HepG2 (cell line): ENCODE measurements around the gene EFNA3. TPM values are rescaled to one million over a fixed set of nuclear protein-coding genes. Genes with fewer than 3 reads are reported as not detected.
A peak's percentile ranks its signal among the peaks of the same experiment; 100 is the strongest.

ENCODE experiments used
- FLYWCH1 ChIP-seq: sonication (generic); formaldehyde crosslinking; IDR thresholded peaks from 2 replicates; pipeline ENCODE4 v1.8.1; 2023; ENCODE audit warnings: mild to moderate bottlenecking, missing genetic modification reagents
- FOXK1 ChIP-seq: sonication (generic); formaldehyde crosslinking; IDR thresholded peaks from 2 replicates; pipeline ENCODE4 v1.4.0; 2020; ENCODE audit warnings: low read depth, missing genetic modification reagents, borderline replicate concordance
- KMT2B ChIP-seq: IDR thresholded peaks from 2 replicates; pipeline ENCODE4 v1.6.1; 2016; ENCODE audit warnings: missing genetic modification reagents, missing compliant biosample characterization
- MXI1 ChIP-seq: IDR thresholded peaks from 3 replicates; pipeline ENCODE4 v1.6.1; 2012; ENCODE audit warnings: low read depth, low read length, inconsistent platforms, borderline replicate concordance
- NKX3-1 ChIP-seq: sonication (generic); formaldehyde crosslinking; IDR thresholded peaks from 2 replicates; pipeline ENCODE4 v1.5.0; 2020; ENCODE audit warnings: missing genetic modification reagents
- POGZ ChIP-seq: sonication (generic); formaldehyde crosslinking; IDR thresholded peaks from 2 replicates; pipeline ENCODE4 v1.4.0; 2020; ENCODE audit warnings: mild to moderate bottlenecking, missing genetic modification reagents
- ZNF20 ChIP-seq: sonication (generic); formaldehyde crosslinking; IDR thresholded peaks from 2 replicates; pipeline ENCODE4 v1.4.0; 2020; ENCODE audit warnings: mild to moderate bottlenecking, moderate library complexity, missing genetic modification reagents
- polyA plus RNA-seq, 8 experiments: library from polyadenylated mRNA; depleted of rRNA in 3 of 8; stranded (reverse) in 7 of 8; unstranded in 1 of 8; fragments of >200 nt; fragmentation: Illumina TruSeq in 4 of 8; extraction: Trizol in 4 of 8; gene quantifications; 2 replicates each; pipeline versions ENCODE4 v1.2.1 to v1.2.3, GENCODE V29; 2011 to 2016; ENCODE audit warnings: low read depth in 4 of 8, missing spikeins in 1 of 8, mixed read lengths in 1 of 8; ENCODE audit not compliant: insufficient read depth in 1 of 8
- total RNA-seq, 5 experiments: library from RNA; depleted of rRNA; stranded (reverse); fragments of >200 nt; fragmentation: Illumina TruSeq; extraction: Trizol; gene quantifications; 2 replicates each; pipeline ENCODE4 v1.2.3, GENCODE V29; 2016; ENCODE audit warnings: low read depth in 1 of 5
- TF ChIP-seq, protein P1 (sequence below): sonication (generic); formaldehyde crosslinking; IDR thresholded peaks from 2 replicates; pipeline ENCODE4 v1.5.1; 2020; ENCODE audit warnings: mild to moderate bottlenecking, missing genetic modification reagents
- TF ChIP-seq, protein P2 (sequence below): sonication (generic); formaldehyde crosslinking; IDR thresholded peaks from 2 replicates; pipeline ENCODE4 v1.8.1; 2023; ENCODE audit warnings: mild to moderate bottlenecking, inconsistent platforms, moderate library complexity, missing genetic modification reagents, borderline replicate concordance
- TF ChIP-seq, protein P3 (sequence below): IDR thresholded peaks from 2 replicates; pipeline ENCODE4 v1.6.1; 2016; ENCODE audit warnings: low read depth
- TF ChIP-seq, protein P4 (sequence below): sonication (generic); formaldehyde crosslinking; conservative IDR thresholded peaks from 2 replicates; pipeline ENCODE4 v1.4.0; 2020; ENCODE audit warnings: missing genetic modification reagents
- TF ChIP-seq, protein P5 (sequence below): sonication (generic); formaldehyde crosslinking; IDR thresholded peaks from 2 replicates; pipeline ENCODE4 v1.4.0; 2020; ENCODE audit warnings: missing genetic modification reagents, borderline replicate concordance
- TF ChIP-seq, protein P6 (sequence below): sonication (generic); formaldehyde crosslinking; IDR thresholded peaks from 2 replicates; pipeline ENCODE4 v1.9.0; 2021; ENCODE audit warnings: missing genetic modification reagents, mild to moderate bottlenecking, borderline replicate concordance

EFNA3 gene
- total and polyA plus RNA-seq, 2 of the 13 experiments (the other 11 are each of a cell fraction or from before 2014, with no cell fraction given), result 1.0 to 5.7 TPM

DNA sequence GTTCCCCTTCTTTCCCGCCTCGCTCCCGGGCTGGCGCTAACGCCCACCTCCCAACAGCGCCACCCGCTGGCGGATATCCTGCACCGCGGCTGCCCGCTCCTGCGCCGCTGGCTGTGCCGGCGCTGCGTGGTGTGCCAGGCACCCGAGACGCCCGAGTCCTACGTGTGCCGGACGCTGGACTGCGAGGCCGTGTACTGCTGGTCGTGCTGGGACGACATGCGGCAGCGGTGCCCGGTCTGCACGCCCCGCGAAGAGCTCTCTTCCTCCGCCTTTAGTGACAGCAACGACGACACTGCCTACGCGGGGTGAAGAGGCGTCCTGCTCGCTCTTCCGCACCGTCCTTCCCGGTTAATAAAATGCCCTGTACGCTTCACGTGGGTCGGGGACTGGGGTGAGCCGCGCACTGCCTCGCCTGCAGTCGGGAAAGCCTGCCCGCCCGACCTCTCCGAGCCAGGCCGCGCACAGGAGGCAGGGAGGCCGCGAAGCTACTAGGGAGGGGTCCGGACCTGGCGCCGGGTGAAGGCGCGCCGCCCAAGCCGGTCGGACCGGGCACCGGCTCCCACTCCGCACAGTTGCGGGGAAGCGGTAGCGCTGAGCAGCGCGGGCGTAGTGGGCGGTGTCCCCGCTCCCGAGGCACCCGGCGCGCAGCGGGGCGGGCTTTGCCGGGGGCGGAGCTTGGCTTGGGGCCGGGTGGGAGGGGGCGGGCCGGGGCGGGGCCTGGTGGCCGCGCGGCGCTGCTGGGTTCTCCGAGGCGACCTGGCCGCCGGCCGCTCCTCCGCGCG lies 27.9 kb upstream of the EFNA3 start, which contains the start of gene ADAM15 (continued):
- TF ChIP-seq, protein P1, sequence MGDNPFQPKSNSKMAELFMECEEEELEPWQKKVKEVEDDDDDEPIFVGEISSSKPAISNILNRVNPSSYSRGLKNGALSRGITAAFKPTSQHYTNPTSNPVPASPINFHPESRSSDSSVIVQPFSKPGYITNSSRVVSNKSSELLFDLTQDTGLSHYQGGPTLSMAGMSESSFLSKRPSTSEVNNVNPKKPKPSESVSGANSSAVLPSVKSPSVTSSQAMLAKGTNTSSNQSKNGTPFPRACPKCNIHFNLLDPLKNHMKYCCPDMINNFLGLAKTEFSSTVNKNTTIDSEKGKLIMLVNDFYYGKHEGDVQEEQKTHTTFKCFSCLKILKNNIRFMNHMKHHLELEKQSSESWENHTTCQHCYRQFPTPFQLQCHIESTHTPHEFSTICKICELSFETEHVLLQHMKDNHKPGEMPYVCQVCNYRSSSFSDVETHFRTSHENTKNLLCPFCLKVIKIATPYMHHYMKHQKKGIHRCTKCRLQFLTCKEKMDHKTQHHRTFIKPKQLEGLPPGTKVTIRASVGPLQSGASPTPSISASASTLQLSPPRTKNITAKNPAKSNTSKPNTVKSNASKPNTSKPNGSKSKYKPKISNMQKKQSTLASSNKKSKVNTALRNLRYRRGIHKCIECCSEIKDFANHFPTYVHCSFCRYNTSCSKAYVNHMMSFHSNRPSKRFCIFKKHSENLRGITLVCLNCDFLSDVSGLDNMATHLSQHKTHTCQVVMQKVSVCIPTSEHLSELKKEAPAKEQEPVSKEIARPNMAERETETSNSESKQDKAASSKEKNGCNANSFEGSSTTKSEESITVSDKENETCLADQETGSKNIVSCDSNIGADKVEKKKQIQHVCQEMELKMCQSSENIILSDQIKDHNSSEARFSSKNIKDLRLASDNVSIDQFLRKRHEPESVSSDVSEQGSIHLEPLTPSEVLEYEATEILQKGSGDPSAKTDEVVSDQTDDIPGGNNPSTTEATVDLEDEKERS (CRISPR knock-in tag), result peak; percentile 21; the same call in 1 of the 2 replicates
- TF ChIP-seq FLYWCH1 (no peak), POGZ (peak; percentile 13; the same call in 1 of the 2 replicates), NKX3-1 (CRISPR knock-in tag) (no peak), ZNF20 (CRISPR knock-in tag) (no peak), KMT2B (CRISPR knock-in tag) (peak; percentile 25; the same call in 1 of the 2 replicates), MXI1 (peak; percentile 65; the same call in 2 of the 3 replicates), FOXK1 (peak; percentile 18; the same call in 1 of the 2 replicates)
- TF ChIP-seq, protein P2, sequence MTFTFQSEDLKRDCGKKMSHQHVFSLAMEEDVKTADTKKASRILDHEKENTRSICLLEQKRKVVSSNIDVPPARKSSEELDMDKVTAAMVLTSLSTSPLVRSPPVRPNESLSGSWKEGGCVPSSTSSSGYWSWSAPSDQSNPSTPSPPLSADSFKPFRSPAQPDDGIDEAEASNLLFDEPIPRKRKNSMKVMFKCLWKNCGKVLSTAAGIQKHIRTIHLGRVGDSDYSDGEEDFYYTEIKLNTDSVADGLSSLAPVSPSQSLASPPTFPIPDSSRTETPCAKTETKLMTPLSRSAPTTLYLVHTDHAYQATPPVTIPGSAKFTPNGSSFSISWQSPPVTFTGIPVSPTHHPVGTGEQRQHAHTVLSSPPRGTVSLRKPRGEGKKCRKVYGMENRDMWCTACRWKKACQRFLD, result 0 out of 2 replicates have a peak, but pooled peaks have one; percentile 50
- TF ChIP-seq, protein P3, sequence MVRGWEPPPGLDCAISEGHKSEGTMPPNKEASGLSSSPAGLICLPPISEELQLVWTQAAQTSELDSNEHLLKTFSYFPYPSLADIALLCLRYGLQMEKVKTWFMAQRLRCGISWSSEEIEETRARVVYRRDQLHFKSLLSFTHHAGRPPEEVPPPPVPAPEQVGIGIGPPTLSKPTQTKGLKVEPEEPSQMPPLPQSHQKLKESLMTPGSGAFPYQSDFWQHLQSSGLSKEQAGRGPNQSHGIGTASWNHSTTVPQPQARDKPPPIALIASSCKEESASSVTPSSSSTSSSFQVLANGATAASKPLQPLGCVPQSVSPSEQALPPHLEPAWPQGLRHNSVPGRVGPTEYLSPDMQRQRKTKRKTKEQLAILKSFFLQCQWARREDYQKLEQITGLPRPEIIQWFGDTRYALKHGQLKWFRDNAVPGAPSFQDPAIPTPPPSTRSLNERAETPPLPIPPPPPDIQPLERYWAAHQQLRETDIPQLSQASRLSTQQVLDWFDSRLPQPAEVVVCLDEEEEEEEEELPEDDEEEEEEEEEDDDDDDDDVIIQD, result no peak
- TF ChIP-seq, protein P4, sequence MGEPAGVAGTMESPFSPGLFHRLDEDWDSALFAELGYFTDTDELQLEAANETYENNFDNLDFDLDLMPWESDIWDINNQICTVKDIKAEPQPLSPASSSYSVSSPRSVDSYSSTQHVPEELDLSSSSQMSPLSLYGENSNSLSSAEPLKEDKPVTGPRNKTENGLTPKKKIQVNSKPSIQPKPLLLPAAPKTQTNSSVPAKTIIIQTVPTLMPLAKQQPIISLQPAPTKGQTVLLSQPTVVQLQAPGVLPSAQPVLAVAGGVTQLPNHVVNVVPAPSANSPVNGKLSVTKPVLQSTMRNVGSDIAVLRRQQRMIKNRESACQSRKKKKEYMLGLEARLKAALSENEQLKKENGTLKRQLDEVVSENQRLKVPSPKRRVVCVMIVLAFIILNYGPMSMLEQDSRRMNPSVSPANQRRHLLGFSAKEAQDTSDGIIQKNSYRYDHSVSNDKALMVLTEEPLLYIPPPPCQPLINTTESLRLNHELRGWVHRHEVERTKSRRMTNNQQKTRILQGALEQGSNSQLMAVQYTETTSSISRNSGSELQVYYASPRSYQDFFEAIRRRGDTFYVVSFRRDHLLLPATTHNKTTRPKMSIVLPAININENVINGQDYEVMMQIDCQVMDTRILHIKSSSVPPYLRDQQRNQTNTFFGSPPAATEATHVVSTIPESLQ (CRISPR knock-in tag), result no peak
- TF ChIP-seq, protein P5, sequence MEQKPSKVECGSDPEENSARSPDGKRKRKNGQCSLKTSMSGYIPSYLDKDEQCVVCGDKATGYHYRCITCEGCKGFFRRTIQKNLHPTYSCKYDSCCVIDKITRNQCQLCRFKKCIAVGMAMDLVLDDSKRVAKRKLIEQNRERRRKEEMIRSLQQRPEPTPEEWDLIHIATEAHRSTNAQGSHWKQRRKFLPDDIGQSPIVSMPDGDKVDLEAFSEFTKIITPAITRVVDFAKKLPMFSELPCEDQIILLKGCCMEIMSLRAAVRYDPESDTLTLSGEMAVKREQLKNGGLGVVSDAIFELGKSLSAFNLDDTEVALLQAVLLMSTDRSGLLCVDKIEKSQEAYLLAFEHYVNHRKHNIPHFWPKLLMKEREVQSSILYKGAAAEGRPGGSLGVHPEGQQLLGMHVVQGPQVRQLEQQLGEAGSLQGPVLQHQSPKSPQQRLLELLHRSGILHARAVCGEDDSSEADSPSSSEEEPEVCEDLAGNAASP (CRISPR knock-in tag), result peak; percentile 50; the same call in 1 of the 2 replicates
- TF ChIP-seq, protein P6, sequence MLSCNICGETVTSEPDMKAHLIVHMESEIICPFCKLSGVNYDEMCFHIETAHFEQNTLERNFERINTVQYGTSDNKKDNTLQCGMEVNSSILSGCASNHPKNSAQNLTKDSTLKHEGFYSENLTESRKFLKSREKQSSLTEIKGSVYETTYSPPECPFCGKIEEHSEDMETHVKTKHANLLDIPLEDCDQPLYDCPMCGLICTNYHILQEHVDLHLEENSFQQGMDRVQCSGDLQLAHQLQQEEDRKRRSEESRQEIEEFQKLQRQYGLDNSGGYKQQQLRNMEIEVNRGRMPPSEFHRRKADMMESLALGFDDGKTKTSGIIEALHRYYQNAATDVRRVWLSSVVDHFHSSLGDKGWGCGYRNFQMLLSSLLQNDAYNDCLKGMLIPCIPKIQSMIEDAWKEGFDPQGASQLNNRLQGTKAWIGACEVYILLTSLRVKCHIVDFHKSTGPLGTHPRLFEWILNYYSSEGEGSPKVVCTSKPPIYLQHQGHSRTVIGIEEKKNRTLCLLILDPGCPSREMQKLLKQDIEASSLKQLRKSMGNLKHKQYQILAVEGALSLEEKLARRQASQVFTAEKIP (CRISPR knock-in tag), result no peak
